NAMALWA (cell line): ENCODE data around the gene MAF.

Experiments
- DNase-seq: peaks from one replicate; pipeline ENCODE4 v3.0.0-alpha.2; 2015; ENCODE audit warnings: low spot score

MAF gene

GRCh38 chr16:79612207-79612606 is 11.7 kb upstream of the MAF start:
- no peak for DNase-seq

GRCh38 chr16:79610771-79611170 is 10.2 kb upstream of the MAF start:
- DNase-seq = no peak

DNA sequence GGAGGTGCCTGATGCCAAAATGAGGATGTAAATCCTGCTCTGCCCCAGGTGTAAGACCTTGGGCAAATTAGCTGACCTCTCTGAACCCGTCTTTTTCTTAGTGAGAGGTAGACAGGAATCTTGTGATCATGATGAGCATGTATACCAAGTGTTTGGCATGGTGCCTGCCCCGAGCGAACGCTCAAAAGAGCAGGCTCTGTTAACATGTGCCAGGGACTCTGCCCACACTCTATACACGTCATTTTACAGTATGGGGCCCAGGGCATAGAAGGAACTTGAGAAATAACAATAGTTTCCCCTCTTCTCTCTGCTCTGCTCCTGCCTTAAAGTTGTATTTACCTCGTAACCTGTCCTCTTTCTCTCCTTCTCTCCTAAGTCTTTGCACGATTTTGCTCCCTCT is 9.3 kb upstream of the MAF start:
- no peak for DNase-seq

- DNase-seq = no peak
These were observed 8.4 kb upstream of the MAF start for GRCh38 chr16:79608976-79609375.

DNA sequence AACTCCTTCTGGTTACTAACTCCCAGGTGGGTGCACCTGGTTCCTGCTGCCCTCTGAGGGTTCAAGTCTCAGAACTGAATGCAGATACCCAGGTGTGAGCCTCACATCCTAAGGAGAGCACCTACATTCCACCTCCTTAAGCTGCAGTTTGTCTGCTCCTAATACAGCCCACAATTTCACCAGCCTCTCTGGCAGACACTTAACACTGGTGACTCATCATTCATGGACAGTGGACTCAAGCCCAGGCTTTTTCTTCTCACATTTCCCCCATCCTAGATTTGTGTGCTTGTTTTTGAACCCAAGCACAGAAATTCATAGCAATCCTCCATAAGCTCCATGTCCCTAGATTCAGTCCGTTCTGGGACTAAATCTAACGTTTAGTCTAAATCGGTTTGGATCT is 7.0 kb upstream of the MAF start:
- no peak for DNase-seq

GRCh38 chr16:79605999-79606398 is 5.5 kb upstream of the MAF start:
- no peak for DNase-seq

- DNase-seq = no peak
These were observed 2.5 kb upstream of the MAF start for GRCh38 chr16:79603055-79603454.

DNA sequence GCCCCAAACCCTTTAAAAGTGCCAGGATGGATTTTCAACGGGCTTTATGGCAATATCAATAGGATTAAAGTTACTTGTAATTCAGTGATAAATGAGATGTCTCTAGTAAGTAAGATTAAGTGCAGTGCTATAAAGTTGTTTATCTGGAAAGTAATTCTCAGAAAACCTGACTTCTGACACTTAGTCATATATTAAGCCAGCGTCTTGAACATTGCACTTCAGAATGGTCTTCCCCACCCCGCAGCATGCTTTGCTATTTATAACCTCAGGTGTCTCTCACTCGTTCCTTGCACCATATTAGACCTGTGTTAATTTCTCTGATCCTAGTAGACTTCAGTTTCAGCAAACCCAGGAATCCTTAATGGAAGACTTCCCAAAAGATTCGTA is 2.1 kb upstream of the MAF start:
- DNase-seq = no peak

DNA sequence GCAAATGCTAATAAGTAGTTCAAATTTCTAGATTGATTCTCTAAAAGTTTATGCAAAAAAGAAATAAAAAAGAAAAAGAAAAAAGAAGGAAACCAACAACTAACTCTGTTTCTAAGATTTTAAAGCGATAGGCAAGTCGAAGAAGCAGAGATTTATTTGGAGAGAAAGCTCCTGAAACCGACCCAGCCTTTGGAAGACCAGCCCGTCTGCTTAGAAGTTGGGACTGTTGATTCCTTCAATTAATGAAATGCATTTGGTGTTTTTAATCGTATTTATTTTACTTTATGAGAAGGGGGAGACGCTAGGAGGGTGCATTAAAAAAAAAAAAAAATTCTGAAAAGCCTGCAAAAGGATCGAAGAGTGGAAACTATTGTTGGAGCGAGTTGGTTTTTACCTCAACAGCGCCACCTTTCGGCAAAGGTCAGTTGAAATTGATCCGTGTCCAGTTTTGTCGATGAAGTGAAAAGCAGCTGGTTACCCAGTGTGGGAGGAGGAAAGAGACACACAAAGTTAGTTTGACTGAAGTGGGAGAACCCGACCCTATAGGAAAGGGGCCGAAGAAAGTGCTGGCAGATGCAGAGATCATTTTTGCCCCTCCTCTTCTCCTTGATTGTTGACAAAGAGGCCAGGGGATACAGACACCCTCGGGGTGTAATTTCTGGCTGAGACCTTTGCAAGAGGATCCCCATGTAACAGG is 1.5 kb upstream of the MAF start:
- peak; percentile 69 for DNase-seq

GRCh38 chr16:79601092-79601930 is 774 bp upstream of the MAF start:
- DNase-seq = no peak

DNA sequence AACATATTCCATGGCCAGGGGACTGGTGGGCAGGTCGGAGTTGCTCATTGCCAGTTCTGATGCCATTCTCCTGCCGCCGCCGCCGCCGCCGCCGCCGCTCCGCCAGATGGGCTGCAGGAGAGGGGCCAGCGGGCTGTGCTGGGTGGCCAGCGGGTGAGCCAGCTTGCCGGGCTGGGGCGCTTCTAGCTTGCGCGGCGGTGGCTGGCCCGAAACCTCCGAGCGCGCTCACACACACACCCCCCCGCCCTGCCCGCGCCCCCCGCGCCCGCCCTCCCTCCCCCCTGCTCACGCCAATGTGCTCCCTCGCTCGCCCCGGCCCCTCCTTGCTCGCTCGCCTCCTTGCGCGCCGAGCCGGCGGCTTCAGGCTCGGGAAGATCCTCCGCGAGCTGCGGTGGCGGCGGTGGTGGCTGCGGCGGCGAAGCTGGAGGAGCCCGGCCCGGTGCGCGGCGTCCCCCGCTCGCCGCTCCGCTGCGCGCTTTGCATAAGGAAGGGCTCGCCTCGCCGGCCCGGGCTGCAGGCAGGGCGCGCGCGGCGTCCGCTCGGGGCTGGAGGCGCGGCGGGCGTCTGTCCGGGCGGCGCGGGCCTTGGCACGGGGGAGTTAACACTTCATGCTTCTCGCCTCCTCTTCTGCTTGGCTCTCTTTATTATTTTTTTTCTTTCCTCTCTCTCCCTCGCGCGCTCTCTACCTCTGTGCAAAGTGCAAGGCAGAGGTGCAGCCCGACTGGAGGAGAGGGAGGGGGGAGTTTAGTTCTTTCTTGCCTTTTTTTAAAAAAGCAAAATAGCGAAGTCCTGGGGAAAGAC is 500 bp downstream of the MAF start:
- DNase-seq = no peak

- DNase-seq = no peak
These were observed 1.2 kb downstream of the MAF start for GRCh38 chr16:79599256-79599836.

DNA sequence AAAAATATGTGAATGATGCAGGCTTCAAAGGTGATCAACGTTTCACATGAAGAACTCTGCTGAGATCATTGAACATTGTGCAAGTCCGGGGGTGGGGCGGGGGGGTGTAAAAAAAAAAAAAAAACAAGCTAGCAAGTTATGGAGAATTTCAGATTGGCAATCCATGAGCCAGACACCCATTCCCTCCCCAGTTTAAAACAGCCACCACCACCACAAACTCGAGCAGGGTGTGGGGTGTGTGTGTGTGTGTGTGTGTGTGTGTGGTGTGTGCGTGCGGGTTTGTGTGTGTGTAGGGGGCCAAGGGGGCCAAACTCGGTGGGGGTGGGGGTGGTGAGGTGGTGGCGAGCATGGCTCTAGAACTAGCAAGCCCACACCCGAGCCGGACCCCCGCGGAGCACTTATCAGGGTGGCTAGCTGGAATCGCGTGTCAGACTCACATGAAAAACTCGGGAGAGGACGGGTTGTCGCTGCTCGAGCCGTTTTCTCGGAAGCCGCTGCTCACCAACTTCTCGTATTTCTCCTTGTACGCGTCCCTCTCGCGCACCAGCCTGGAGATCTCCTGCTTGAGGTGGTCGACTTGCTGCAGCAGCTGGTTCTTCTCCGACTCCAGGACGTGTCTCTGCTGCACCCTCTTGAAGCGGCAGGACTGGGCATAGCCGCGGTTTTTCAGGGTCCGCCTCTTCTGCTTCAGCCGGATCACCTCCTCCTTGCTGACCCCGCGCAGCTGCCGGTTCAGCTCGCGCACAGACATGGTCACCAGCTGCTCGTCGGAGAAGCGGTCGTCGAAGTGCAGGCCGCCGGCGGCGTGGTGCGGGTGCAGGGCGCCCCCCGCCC is 2.0 kb downstream of the MAF start:
- DNase-seq = no peak

DNA sequence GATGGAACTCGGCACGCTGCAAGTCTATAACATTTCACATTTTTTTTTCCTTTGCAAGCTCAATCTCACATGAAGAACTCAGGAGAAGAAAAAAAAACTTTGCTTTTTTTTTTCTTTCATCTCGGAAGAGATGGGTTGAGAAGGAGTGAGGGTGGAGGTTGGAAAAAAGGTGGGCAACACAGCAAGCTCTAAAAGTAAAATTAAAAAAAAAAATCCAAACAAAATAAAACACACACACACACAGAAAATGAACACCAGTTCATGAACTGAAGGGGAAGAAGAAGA is 2.5 kb downstream of the MAF start:
- DNase-seq = no peak

GRCh38 chr16:79597277-79598062 is 3.1 kb downstream of the MAF start:
- DNase-seq = no peak

DNA sequence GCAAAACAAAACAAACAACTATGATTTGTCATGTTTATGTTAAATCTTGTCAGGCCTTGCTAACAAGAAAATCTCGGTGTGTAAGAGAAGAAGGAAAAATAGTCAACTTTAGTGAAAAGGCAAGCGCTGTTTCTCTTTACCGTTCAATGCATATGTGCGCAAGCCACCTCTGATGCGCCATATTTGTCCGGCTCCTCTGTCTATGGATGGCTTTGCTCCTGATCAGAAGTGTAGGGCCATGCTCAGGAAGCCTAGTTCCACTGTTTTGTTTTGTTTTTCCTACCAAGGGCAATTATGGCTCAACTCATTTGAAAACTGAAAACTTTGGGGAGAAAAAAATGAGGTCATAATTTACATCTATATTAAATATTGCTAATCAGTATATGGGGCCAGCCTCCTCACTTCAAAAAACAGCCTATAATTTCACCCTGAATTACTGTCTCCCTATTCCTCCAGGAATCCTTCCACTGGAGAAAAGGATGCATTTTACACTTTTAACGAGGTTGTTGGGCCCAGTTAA is 4.5 kb downstream of the MAF start:
- no peak for DNase-seq

- no peak for DNase-seq
These were observed 5.3 kb downstream of the MAF start for GRCh38 chr16:79595231-79595641.

- no peak for DNase-seq
These were observed 6.8 kb downstream of the MAF start for GRCh38 chr16:79593754-79594153.

DNA sequence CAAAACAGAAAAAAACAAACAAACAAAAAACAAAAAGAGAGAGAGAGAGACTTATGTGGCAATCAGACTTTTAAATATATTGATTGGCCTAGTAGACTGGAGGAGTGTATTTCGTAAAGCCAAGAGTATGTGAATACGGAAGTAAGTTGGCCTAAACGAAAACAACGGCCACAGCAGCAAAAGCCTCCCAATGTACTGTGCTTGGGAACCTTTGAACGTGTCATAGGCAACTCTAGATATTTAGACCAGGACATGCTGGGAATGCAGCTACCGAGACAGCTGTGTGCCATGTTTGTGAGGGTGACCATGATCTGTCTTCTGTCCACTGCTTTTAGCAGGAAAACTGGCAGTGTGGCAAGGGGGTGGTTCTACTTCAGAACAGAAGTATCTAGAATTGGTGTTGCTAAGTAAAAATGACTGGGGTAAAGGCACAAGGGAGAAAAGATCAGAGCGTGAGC is 7.4 kb downstream of the MAF start:
- DNase-seq = no peak

GRCh38 chr16:79592186-79592585 is 8.4 kb downstream of the MAF start:
- no peak for DNase-seq
